ENCODE data around the gene DOK5.

DOK5 gene

GRCh38 chr20:54651252-54651651, 175.9 kb downstream of the DOK5 start:
- no peak for DNase-seq

DNA sequence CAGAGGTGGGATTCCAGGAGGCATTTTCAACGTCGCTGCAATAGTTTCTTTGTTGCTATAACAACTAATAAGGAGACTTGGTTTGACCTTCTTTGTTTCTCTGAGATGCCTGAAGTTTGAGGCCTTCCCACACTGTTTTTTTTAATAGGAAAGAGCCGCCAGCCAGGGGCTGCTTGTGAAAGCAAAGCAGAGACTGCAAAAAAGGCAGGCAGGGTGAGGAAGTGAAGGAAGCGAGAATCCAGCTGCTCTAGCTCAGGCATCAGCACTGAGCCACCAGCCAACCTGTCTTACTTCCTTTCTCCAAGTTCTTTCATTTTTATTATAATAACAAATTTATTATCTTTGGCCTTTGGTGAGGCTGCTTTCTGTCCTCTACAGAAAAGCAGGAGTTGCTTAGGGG, 179.1 kb downstream of the DOK5 start:
- DNase-seq = no peak

DNA sequence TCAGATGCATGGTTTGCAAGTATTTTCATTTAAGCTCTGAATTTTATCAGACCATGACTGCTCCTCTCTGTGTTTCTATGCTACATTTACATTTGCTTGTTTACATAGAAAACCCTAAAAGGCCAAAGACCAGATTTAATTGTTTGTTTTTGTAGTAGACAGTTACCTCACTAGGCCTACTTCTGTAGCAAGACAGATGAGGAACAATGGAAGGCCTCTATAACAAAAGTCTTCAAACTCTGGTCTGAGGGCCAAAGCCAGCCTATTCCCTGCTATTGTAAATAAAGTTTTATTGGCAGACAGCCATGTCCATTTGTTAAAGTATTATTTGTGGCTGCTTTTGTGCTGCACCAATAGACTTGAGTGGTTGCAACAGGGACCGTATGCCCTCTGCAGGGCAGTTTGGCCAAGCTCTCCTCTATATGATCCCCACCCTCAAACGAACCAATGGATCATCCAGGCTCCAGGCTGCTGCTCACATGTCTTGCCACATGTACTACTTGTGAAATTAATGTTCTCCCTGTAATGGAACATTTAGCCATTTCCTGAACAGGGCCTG, 182.0 kb downstream of the DOK5 start:
- no peak for DNase-seq

- no peak for DNase-seq
Observed at GRCh38 chr20:54658525-54658924, 183.1 kb downstream of the DOK5 start.

GRCh38 chr20:54661265-54661664, 185.9 kb downstream of the DOK5 start:
- no peak for DNase-seq

DNA sequence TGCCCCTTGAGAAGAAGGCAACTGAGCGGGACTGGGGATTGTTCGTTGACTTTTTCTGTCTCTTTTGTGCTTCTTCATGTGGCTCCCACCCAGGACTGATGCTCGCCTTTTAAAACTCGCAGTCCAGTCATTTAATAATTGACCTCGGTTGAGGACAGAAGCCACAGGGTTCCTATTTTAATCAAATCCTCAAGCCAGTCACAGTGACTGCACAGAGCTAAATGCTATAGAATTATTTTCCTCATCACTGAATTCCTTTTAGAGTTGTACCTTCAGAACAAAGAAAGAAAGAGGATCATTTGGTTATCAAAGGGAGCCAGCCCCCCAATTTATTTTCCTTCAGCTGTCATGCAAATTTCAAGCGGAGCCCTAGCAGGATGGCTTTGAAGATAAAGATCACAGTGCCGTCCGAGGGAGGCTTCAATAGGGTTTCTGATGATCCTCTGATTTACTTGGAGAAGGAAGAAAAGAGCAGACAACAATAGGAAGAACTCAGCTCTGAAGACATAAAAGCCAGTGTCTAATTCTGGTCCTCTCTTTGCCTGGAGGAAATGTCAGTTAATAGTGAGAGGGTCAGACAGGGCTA, 186.6 kb downstream of the DOK5 start:
- no peak for DNase-seq

GRCh38 chr20:54665812-54666211, 190.4 kb downstream of the DOK5 start:
- DNase-seq = no peak

DNA sequence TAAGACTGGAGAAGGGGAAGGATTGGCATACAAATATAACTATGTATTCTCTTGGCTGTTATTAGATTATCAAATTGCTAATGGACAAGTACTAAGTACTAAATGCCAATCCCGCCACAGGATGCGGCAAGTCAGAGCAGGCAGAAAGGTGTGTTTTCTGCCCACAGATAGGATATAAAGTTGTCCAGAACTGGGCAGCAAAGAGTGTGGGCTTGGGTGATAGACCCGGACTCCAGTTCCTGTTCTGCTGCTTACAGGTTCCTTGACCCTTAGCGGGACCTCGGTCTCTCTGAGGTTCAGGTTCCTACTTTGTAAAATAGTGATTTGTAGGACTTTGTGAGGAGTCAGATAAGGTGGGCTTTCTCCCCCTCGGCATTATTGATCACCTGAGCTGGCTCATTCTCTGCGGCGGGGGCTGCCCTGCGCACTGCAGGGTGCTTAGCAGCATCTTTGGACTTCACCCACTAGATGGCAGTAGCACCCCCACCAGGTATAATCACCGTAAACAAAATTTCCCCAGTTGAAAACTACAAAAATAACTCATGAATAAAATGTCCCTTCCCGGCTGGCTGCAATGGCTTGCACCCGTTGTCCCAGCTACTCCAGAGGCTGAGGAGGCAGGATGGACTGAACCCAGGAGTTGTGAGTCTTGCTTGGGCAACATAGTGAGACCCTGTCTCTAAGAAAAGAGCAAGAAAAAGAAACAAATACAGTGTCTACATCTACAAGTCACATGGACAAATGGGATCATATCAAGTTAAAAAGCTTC, 193.1 kb downstream of the DOK5 start:
- DNase-seq = no peak

DNA sequence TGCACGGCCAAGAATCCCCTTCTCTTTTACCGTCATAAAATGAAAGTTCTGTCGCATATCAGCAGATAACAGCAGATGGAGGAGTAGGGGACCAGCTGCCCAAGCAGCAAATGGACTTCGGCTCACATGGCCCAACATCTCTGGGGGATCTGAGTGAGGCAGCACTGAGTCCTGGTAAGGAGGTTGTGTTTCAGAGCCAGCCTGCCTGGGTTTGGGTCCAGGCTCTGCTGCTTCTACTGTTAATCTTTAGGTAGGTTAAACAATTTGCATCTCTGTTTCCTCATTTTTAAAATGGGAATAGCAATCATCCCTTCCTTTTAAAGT, 193.6 kb downstream of the DOK5 start:
- DNase-seq = no peak

DNA sequence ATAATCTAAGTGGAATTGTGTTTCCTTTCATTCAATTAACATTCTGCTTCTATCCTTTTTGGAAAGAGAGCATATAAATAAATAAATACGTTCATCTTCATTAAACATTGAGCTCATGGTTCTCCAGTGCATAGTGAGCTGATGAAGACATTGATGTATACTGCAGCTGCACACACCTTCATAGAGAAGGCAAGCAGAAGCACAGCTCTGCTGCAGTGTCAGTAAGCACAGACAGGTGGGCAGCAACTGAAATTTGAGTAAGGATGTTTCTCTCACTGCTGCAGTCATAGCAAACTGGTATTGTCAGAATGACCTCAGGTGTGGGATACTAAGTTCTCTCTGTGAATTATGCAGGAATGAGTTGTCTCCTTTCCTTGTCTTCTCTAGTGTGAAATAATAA, 202.9 kb downstream of the DOK5 start:
- DNase-seq = no peak

GRCh38 chr20:54680439-54680838, 205.0 kb downstream of the DOK5 start:
- no peak for DNase-seq

DNA sequence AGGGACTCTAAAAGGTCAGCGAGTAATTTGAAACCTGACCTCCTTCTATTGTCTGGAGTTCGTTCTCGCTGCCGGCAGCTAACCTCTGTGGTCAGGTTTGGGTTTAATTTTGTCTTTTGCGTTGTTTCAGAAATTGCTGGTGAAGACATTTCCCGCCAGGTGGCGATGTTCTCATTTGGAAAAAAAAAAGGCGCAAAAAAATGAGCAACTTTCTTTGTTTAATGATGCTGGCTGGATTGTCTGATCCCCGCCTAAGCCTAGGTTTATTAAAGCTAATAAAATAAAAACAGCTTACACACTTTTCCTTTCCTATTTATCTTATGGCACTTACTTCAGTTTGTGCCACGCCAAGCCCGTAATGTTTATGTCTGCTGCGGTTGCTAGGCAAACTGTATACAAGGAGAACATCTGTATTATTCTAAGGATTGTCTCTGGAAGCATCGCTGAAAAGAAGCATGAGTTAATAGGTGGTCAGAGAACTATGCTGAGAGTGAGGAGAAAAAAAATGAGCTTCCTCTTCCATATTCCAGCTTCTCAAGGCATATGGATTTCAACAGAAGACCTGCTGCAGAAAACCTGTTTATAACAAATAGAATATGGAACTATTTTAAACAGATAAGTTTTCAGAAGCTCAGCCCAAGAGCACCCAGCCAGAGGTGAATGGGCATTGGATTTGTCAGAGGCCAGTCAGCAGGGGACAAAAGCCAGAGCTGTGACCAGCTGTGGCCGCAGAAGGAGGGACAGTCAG, 205.7 kb downstream of the DOK5 start:
- no peak for DNase-seq

DNA sequence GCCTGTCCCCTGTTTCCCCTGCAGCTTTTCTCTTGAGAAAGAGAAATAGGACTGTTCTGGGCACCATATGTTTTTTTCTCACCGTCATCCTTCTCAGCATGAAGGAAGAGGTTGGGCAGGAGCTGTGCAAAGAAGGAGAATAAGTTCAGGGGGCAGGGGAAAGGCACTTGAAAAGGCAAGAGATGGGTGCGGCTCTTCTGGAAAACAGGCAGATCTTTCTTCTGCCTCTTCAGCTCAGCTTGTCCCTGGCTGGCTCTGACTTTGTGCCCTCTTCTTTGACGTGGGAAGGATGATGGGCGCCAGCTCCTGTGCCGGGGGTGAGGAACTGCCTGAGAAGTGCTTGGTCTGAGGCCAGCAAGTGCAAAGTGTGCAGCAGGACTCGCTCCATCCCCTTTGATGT, 206.5 kb downstream of the DOK5 start:
- DNase-seq = no peak

DNA sequence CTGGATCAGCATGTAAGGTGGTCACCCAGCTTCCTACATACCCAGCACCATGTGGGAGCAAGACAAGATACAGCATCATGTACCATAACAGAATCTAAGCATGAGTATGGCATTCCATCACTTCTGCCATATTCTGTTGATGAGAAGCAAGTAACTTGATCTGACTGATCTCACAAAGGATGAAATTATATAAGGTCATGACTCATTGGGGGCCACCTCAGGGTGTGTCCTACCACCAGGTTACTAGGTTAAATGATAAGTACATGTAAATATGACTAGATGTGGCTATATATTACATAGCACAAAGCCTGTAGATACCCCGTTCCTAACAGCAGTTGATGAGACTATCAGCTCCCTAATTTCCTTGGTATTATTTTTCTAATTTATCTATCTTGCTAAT, 213.1 kb downstream of the DOK5 start:
- no peak for DNase-seq

DNA sequence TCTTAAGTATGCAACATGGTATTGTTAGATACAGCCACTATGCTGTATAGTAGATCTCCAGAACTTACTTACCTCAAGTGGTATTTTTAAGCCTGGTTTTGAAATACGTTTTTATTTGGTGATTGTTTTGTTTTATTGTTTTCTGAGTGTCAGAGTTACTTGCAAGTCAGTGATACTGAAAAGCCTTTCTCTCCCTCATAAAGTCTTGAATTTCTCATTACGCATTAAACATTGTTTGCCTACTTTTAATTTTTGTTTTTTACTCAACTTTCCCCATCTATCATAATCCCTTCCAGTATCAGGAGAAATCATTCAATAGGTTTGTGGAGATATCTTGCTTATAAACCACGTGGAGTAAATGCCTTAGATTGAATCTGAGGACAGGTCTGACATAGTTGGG, 214.9 kb downstream of the DOK5 start:
- no peak for DNase-seq

DNA sequence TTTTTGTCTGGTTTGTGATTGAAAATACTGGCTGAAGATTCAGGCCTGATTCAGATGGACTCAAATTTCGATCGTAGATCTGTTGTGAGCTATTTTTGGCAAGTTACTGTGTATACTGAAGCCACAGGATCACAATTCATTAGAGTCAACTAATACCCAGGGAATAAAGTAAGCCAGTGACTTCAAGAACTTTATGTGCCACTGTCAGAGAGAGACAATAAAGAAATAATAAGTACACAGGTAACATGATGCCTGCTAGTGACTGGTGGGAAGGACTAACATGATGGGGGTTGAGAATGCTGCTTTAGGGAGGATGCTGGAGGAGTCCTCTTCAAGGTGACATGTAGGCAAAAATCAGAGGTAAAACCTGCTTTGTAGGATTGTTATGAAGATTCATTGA, 215.9 kb downstream of the DOK5 start:
- DNase-seq = no peak

DNA sequence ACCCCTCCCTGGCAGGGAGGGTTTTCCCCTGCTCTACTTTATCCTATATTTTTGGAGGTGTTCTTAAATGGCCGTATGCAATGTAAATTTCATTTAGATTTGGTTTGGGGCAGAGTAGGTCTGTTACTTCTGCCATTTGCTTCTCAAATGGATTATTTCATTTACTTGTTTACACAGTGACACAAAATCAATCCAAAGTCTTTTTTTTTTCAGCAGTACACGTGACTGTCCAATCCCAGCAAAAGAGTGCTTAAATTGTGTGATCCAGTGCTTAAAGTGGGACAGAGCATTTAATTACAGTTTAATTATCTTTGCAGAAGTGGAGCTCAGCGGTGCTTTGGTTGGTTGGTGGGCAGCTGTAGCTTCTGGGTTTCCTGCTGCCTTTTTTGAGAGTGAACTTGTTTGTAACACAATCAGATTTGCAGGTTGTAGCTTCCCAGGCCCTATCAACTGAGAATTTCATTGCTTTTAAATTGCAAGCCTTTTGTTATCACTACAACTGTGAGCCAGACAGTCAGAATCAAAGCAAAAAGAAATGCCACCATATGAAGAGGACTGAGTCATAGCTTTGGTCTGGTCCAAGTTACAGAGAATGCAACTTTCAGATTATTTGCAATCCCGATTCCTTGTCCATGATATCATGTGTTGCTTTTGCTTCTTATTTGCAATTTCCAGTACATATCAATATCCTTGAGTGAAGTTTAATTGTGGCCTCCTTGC, 216.9 kb downstream of the DOK5 start:
- no peak for DNase-seq

DNA sequence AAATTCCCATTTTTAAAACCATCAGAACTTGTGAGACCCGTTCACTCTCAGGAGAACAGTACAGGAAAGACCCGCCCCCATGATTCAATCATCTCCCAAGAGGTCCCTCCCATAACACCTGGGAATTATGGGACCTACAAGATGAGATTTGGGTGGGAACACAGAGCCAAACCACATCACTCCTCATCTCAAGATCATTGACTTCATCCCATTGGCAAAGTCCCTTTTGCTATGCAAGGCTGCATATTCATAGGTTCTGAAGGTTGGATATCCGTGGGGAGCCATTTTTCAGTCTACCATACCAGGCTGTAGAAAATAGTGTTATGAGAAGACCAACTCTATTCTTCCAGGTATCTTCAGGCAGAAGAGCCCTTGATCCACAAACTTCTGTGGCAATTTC, 219.1 kb downstream of the DOK5 start:
- no peak for DNase-seq

- no peak for DNase-seq
Observed at GRCh38 chr20:54698373-54698772, 223.0 kb downstream of the DOK5 start.

All from NCI-H2029 treated with DMSO at 0.1 percent for 48 hours (cell line).